Mesenchymal stem cell (in vitro differentiated cells and primary cell): ENCODE measurements around the gene RPL31.

Experiments used
- DNase-seq: peaks from one replicate; pipeline ENCODE4 v3.0.0-alpha.2; 2013
- H2AFZ ChIP-seq: one replicate; pipeline ENCODE4 v1.6.1; 2013; ENCODE audit warnings: low read depth, mild to moderate bottlenecking, control low read depth, inconsistent platforms, low read length, moderate library complexity
- H2AK5ac ChIP-seq: 2 replicates; pipeline ENCODE4 v1.6.1; 2013; ENCODE audit warnings: low read length, moderate library complexity, mild to moderate bottlenecking, inconsistent platforms; ENCODE audit not compliant: severe bottlenecking
- H2BK120ac ChIP-seq: one replicate; pipeline ENCODE4 v1.6.1; 2013; ENCODE audit warnings: low read depth, mild to moderate bottlenecking, inconsistent platforms, low read length, moderate library complexity
- H2BK12ac ChIP-seq, 2 experiments: one replicate each; pipeline ENCODE4 v1.6.1; 2013; ENCODE audit warnings: inconsistent platforms in 2 of 2, low read length in 2 of 2, mild to moderate bottlenecking in 2 of 2, moderate library complexity in 2 of 2, control low read depth in 1 of 2
- H2BK15ac ChIP-seq: one replicate; pipeline ENCODE4 v1.6.1; 2013; ENCODE audit warnings: mild to moderate bottlenecking, low read depth, inconsistent platforms; ENCODE audit not compliant: poor library complexity, severe bottlenecking
- H2BK5ac ChIP-seq: 2 replicates; pipeline ENCODE4 v1.6.1; 2013; ENCODE audit warnings: low read depth, mild to moderate bottlenecking, low read length, control low read depth, inconsistent platforms; ENCODE audit not compliant: poor library complexity, severe bottlenecking
- H3K14ac ChIP-seq, 2 experiments: one replicate each; pipeline ENCODE4 v1.6.1; 2013; ENCODE audit warnings: inconsistent platforms in 2 of 2, low read length in 2 of 2, control low read depth in 1 of 2, mild to moderate bottlenecking in 1 of 2, moderate library complexity in 1 of 2
- H3K18ac ChIP-seq, 2 experiments: one replicate each; pipeline ENCODE4 v1.6.1; 2013; ENCODE audit warnings: inconsistent platforms in 2 of 2, low read length in 2 of 2, control low read depth in 1 of 2, low read depth in 1 of 2, mild to moderate bottlenecking in 1 of 2
- H3K23ac ChIP-seq, 2 experiments: one replicate each; pipeline ENCODE4 v1.6.1; 2013; ENCODE audit warnings: inconsistent platforms in 2 of 2, low read length in 2 of 2, mild to moderate bottlenecking in 2 of 2, moderate library complexity in 2 of 2, control low read depth in 1 of 2
- H3K27ac ChIP-seq: 2 replicates; pipeline ENCODE4 v1.5.1; 2013; ENCODE audit warnings: mild to moderate bottlenecking, moderate library complexity, low read length, control low read depth, inconsistent platforms; ENCODE audit not compliant: poor library complexity, severe bottlenecking
- H3K27me3 ChIP-seq, 2 experiments: 2 replicates each; pipeline versions ENCODE4 v1.6.1 to v1.7.0; 2013; ENCODE audit warnings: low read length in 2 of 2, mild to moderate bottlenecking in 2 of 2, moderate library complexity in 2 of 2, control low read depth in 1 of 2, inconsistent platforms in 1 of 2; ENCODE audit not compliant: control insufficient read depth in 1 of 2, insufficient read depth in 1 of 2
- H3K36me3 ChIP-seq, 2 experiments: 2 replicates each; pipeline versions ENCODE4 v1.6.1 to v1.7.0; 2013; ENCODE audit warnings: low read length in 2 of 2, control low read depth in 1 of 2, inconsistent platforms in 1 of 2, low read depth in 1 of 2, mild to moderate bottlenecking in 1 of 2; ENCODE audit not compliant: insufficient read depth in 2 of 2, control insufficient read depth in 1 of 2
- H3K4ac ChIP-seq, 2 experiments: one replicate each; pipeline ENCODE4 v1.6.1; 2013; ENCODE audit warnings: inconsistent platforms in 2 of 2, low read length in 2 of 2, mild to moderate bottlenecking in 2 of 2, moderate library complexity in 2 of 2, control low read depth in 1 of 2, low read depth in 1 of 2
- H3K4me1 ChIP-seq: 2 replicates; pipeline ENCODE4 v1.6.1; 2013; ENCODE audit warnings: low read depth, low read length, control low read depth; ENCODE audit not compliant: control insufficient read depth, insufficient read depth
- H3K4me2 ChIP-seq: 2 replicates; pipeline ENCODE4 v1.6.1; 2013; ENCODE audit warnings: low read length, mild to moderate bottlenecking, inconsistent platforms; ENCODE audit not compliant: poor library complexity, severe bottlenecking
- H3K4me3 ChIP-seq, 2 experiments: 2 replicates each; pipeline versions ENCODE4 v1.5.1 to v1.7.0; 2013; ENCODE audit warnings: low read length in 2 of 2, mild to moderate bottlenecking in 2 of 2, control low read depth in 1 of 2, low read depth in 1 of 2; ENCODE audit not compliant: insufficient read depth in 1 of 2
- H3K79me1 ChIP-seq: replicated peaks from 2 replicates; pipeline ENCODE4 v1.6.1; 2013; ENCODE audit warnings: mild to moderate bottlenecking, control low read depth, low read length, inconsistent platforms; ENCODE audit not compliant: poor library complexity, severe bottlenecking
- H3K9ac ChIP-seq: 2 replicates; pipeline ENCODE4 v1.7.0; 2013; ENCODE audit warnings: mild to moderate bottlenecking, low read length, moderate library complexity
- H3K9me3 ChIP-seq: 2 replicates; pipeline ENCODE4 v1.7.0; 2013; ENCODE audit warnings: mild to moderate bottlenecking, low read length; ENCODE audit not compliant: control insufficient read depth
- H4K8ac ChIP-seq: one replicate; pipeline ENCODE4 v1.6.1; 2013; ENCODE audit warnings: inconsistent platforms, mild to moderate bottlenecking, low read length, moderate library complexity
- H4K91ac ChIP-seq: one replicate; pipeline ENCODE4 v1.6.1; 2013; ENCODE audit warnings: mild to moderate bottlenecking, low read length, inconsistent platforms
- WGBS: methylation state at CpG from one replicate; pipeline ENCODE4 v1.1.7; 2013; ENCODE audit warnings: mixed read lengths; 5-methylcytosine and 5-hydroxymethylcytosine counted together

The RPL31 gene

DNA sequence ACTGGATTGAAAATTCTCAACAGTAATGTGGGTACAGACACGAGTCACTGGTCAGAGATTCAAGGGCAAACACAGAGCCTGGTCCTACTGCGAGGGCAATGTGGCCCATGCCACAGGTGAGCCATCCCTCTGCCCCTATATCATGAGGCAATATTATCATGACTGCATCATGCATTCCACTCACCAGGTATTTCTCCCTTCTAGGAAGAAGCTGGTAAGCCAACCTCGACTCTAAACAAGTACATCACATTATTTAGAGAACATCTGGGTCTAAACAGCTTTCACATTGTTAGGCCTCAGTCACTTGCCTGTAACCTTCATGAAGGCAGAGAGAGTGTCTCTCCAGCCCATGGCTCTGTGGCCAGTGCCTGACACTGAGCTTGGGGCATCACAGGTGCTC, 14.6 kb upstream of the RPL31 start:
- no peak overlapping the region for H3K4me2 ChIP-seq
- H3K18ac ChIP-seq, result no peak overlapping the region
- no peak overlapping the region for H2BK15ac ChIP-seq
- 96% methylated on average over 3 of the region's 3 CpGs for WGBS
- H3K9me3 ChIP-seq, result no peaks in the 10 kb centered on the region
- H4K8ac ChIP-seq, result no peak overlapping the region
- H3K4me1 ChIP-seq, result peaks cover 4% of the 10 kb centered on the region
- no peak for DNase-seq
- no peak overlapping the region for H2AK5ac ChIP-seq
- H3K14ac ChIP-seq, result no peak overlapping the region
- no peak overlapping the region for H3K27ac ChIP-seq
- H3K23ac ChIP-seq, result no peak overlapping the region
- H3K36me3 ChIP-seq, result peaks cover under 1 to 23% of the 10 kb centered on the region in 2 experiments
- H2BK5ac ChIP-seq, result no peak overlapping the region
- no peak overlapping the region for H3K4me3 ChIP-seq
- no peak overlapping the region for H2BK12ac ChIP-seq
- no peak overlapping the region for H3K4ac ChIP-seq
- no peak overlapping the region for H4K91ac ChIP-seq
- H2BK120ac ChIP-seq, result no peak overlapping the region
- peaks cover 0 to 5% of the 10 kb centered on the region in 2 experiments for H3K27me3 ChIP-seq
- no peak overlapping the region for H3K9ac ChIP-seq
- H3K79me1 ChIP-seq, result no peaks in the 10 kb centered on the region
- no peak overlapping the region for H2AFZ ChIP-seq

GRCh38 chr2:100987974-100988373, 14.1 kb upstream of the RPL31 start:
- Histone ChIP-seq H2BK15ac (no peak overlapping the region), H2AFZ (no peak overlapping the region), H3K4ac (no peak overlapping the region), H2BK5ac (no peak overlapping the region), H3K27ac (no peak overlapping the region), H3K23ac (no peak overlapping the region), H3K4me3 (no peak overlapping the region), H3K9me3 (no peaks in the 10 kb centered on the region), H4K91ac (peak overlapping the region; percentile 61), H3K4me1 (peaks cover 4% of the 10 kb centered on the region), H3K18ac (no peak overlapping the region), H4K8ac (no peak overlapping the region), H2AK5ac (no peak overlapping the region), H3K14ac (no peak overlapping the region), H2BK120ac (no peak overlapping the region), H3K27me3 (peaks cover 0 to 5% of the 10 kb centered on the region in 2 experiments), H3K36me3 (peaks cover 0 to 20% of the 10 kb centered on the region in 2 experiments), H3K4me2 (no peak overlapping the region), H2BK12ac (peak overlapping the region in 1 of 2 experiments; percentile 43), H3K79me1 (no peaks in the 10 kb centered on the region), H3K9ac (no peak overlapping the region)
- no peak for DNase-seq
- 89% methylated on average over 4 of the region's 4 CpGs for WGBS

DNA sequence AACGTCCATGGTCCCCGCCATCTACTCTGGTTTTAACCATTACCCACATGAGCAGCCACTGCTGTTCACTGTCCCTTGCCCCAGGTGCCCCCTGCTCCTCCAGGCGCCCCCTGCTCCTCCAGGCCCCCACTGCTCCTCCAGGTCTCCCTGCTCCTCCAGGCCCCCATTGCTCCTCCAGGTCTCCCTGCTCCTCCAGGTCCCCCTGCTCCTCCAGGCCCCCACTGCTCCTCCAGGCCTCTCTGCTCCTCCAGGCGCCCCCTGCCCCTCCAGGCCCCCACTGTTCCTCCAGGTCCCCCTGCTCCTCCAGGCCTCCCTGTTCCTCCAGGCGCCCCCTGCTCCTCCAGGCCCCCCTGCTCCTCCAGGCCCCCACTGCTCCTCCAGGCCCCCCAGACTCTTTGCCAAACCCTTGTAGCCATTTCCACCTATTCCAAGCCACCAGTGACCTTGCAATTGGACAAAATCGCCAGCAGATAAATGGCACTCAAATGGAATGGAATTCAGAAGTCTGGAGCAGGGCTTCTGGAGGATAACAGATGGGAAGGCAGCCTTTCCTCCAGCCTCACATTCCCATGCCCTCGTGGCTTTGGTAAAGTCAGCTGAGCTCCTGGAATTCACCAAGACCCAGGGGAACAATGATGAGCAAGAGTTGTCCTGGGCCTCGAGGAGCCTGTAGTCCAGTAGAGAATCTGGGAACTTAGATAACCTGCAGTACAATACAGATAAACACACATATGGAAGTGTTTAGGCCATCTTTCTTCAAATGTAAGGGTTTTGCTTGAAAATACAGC, 13.3 kb upstream of the RPL31 start:
- no peak overlapping the region for H3K4me2 ChIP-seq
- no peak overlapping the region for H3K18ac ChIP-seq
- H3K27me3 ChIP-seq, result peaks cover 0 to 5% of the 10 kb centered on the region in 2 experiments
- H3K79me1 ChIP-seq, result no peaks in the 10 kb centered on the region
- H3K4ac ChIP-seq, result no peak overlapping the region
- H3K23ac ChIP-seq, result no peak overlapping the region
- no peak overlapping the region for H2AFZ ChIP-seq
- no peak overlapping the region for H3K4me3 ChIP-seq
- no peak overlapping the region for H3K9ac ChIP-seq
- peak overlapping the region; percentile 29 for H4K8ac ChIP-seq
- no peak overlapping the region for H2BK12ac ChIP-seq
- peaks cover 0 to 17% of the 10 kb centered on the region in 2 experiments for H3K36me3 ChIP-seq
- no peak overlapping the region for H2BK5ac ChIP-seq
- WGBS, result 86% methylated on average over 5 of the region's 8 CpGs
- peak; percentile 69 for DNase-seq
- H3K9me3 ChIP-seq, result no peaks in the 10 kb centered on the region
- peaks cover 1% of the 10 kb centered on the region for H3K4me1 ChIP-seq
- H2BK15ac ChIP-seq, result no peak overlapping the region
- H3K27ac ChIP-seq, result no peak overlapping the region
- H2AK5ac ChIP-seq, result no peak overlapping the region
- peak overlapping the region in 1 of 2 experiments; percentile 6 for H3K14ac ChIP-seq
- no peak overlapping the region for H2BK120ac ChIP-seq
- no peak overlapping the region for H4K91ac ChIP-seq

DNA sequence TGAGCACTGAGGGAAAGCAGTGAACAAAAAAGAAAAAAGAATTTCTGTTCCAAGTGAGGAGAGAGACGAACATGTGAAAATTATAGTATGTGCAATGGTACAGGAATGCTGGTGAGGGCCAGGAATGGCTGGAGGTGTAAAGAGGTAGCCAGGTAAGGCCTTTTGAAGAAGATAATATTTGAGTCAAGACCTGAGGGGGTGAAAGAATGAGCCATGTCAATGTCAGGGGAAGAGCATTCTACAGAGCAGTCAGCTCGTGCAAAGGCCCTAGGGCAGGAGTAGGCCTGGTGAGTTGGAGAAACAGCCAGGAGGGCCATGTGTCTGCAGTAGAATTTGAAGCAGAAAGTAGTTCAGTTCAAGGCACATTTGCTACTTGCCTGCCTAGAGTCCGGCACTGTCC, 12.4 kb upstream of the RPL31 start:
- Histone ChIP-seq H3K27ac (no peak overlapping the region), H3K18ac (no peak overlapping the region)

More for the DNA sequence above, 12.4 kb upstream of the RPL31 start:
- Histone ChIP-seq H3K27me3 (peaks cover 0 to 5% of the 10 kb centered on the region in 2 experiments), H2BK5ac (no peak overlapping the region), H3K79me1 (no peaks in the 10 kb centered on the region), H3K4me2 (no peak overlapping the region), H3K36me3 (peaks cover 0 to 24% of the 10 kb centered on the region in 2 experiments), H2BK15ac (no peak overlapping the region), H4K91ac (no peak overlapping the region), H3K4ac (peak overlapping the region in 1 of 2 experiments; percentile 24), H2AK5ac (no peak overlapping the region), H3K23ac (no peak overlapping the region), H2AFZ (no peak overlapping the region), H3K4me1 (no peaks in the 10 kb centered on the region), H4K8ac (no peak overlapping the region), H3K9ac (no peak overlapping the region), H2BK12ac (no peak overlapping the region), H3K14ac (no peak overlapping the region), H3K4me3 (no peak overlapping the region), H2BK120ac (no peak overlapping the region), H3K9me3 (no peaks in the 10 kb centered on the region)
- DNase-seq, result no peak
- 93% methylated on average over 3 of the region's 3 CpGs for WGBS
